ENCODE measurements around the gene POLD3.
"Not testable (repeated sequence)": the region's sequence is repeated elsewhere in the genome, so short reads cannot be mapped to it uniquely, and the experiment has no call there.

The POLD3 gene

DNA sequence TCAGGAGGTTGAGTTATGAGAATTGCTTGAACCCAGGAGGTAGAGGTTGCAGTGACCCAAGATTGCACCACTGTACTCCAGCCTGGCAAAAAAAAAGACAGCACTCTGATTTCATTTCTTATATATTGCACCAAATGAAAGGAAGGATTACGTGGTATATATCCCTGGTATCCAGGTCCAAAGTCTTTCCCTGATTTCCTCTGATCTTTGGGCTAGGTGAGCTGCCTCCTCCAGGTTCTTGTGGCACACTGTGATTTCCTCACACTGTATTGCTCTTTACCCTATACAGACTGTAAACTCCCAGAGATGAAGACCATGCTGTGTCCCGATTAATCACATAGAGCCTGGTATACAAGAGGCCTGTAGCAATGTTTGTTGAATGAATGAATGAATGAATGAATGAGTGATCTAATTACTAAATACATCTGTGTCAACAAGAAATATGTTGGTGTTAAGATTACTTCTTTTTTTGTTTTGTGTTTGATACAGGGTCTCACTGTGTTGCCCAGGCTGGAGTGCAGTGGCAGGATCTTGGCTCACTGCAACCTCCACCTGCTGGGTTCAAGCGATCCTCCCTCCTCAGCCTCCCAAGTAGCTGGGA, 9.3 kb upstream of the POLD3 start:
- DNase-seq: no peak

- DNase-seq: not testable (repeated sequence)
Measured at GRCh38 chr11:74590492-74590891, 1.9 kb upstream of the POLD3 start.

DNA sequence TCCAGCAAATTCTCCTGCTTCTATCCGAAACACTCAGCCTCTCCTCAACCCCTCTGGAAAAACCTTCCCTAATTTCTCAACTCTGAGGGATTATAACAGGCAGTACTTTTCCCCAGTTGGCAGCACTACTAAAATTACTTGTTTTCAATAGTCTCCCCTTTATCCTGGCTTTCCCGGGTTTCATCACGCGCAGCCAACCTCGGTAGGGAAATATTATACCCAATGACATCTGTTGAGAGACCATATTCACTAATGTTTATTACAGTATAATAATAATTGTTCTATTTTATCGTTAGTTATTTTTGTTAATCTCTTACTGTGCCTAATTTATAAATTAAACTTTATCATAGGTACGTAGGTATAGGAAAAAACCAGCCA, 330 bp upstream of the POLD3 start:
- DNase-seq: no peak

DNA sequence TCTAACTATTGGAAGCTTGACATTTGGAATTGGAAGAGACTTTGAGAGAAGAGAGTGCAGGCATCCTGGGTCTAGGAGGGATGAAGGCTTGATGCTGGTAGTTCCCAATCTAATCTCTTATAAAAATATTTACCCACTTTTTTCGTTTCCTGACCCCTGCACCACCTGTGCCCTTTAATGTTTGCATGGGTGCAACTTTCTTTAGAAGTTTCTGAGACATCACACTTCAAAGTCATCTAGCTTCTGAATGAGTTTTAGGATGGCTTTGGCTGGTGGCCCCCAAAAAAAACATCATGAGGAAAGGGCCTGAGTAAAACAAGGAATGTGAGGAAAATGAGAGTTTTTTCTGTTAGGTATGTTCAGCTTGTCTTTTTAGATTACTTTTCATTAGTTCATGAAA, 1.1 kb downstream of the POLD3 start:
- no peak for DNase-seq

GRCh38 chr11:74602637-74603556, 10.5 kb downstream of the POLD3 start:
- no peak for DNase-seq

- no peak for DNase-seq
Measured at GRCh38 chr11:74603845-74604244, 11.5 kb downstream of the POLD3 start.

DNA sequence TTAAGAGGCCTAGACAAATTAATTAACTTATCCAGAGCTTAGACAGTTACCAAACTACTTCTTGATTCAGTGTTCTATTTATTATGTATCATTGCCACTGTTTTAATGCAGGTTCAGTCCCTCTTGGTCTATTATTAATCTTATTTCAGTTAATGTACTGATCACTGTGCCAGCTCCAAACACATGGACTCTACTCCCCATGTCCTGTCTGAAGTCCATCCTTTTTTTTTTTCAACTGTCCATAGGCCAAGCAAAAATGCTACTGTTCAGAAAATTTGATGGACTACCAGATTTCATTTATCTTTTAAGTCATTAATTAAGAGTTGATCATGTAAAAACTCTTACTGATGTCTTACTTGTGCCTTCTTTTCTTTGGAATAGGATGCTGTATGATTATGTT, 11.9 kb downstream of the POLD3 start:
- DNase-seq: no peak

- no peak for DNase-seq
Measured at GRCh38 chr11:74605403-74605802, 13.0 kb downstream of the POLD3 start.

DNA sequence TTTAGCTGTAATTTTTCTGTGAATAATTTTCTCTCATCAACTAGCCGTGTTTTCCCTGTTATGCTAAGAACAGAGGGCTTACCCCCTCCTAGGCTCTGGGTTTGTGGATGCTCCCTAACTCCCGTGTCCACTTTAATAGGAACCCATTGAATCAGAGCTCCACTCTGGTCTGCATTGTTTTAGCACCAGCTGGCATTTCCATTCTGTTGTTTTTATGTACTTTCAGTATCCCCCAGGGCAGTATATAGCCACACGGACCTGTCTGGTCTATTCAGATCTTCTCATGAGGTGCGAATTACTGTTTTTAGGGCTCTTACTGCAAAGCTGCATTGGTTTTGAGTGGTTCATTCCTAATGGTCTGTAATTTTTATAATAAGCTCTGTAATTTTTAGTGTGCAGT, 16.0 kb downstream of the POLD3 start:
- no peak for DNase-seq

DNA sequence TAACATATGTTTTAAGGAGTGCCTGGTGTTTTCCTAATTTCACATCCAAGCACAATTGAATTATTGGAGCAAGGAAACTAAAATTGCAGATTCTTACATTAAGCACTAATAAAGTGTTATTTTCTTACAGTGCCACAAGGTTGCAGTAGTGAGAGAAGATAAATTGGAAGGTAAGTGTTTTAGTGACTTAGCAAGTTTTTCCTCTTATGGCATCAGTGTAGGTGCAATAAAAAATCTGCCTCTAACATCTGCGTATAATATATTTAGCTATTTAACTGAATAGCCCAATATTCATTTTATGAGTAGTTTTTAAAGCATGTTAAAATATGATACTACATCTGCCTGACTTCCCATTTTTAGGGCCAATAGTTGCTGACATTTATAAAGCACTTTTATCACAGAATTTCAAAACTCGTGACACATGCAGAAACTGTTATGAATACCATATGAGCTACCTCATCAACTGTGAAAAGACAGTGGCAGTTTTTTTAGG, 19.0 kb downstream of the POLD3 start:
- DNase-seq: no peak

DNA sequence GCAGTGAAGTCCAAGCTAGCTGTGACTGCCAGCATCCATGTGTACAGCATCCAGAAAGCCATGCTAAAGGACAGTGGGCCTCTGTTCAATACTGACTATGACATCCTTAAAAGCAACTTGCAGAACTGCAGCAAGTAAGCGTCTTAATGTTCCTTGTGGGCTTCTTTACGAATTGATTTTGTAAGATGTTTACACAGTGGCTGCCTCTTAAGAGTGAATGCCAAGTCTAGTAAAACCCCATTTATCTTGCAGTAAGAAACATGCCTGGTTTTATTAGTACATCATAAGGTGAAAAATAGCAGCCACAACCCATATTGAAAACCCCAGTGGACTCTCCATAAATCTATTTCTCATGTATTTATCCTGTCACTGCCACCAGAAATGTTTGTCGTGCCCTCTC, 20.5 kb downstream of the POLD3 start:
- DNase-seq: no peak

- no peak for DNase-seq
Measured at GRCh38 chr11:74615311-74615710, 22.9 kb downstream of the POLD3 start.

- no peak for DNase-seq
Measured at GRCh38 chr11:74615988-74616387, 23.6 kb downstream of the POLD3 start.

DNA sequence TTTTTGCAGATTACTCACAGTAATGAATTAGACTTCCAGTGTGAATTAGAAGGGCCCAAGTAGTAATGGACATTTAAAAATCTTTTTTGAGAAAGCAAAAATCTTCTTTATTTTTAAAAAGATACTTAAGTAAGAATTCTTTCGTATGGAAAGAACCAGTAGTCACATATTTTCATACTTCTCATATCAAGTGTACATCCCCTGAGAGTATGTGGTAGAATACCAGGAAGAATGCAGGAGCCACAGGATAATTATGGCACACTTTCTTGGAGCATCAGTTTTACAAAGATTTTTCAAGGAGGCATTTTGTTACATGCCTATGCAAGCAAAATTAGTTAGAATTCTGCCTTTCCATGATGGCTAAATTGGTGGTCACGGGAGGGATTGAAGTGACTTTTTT, 28.1 kb downstream of the POLD3 start:
- DNase-seq: no peak

GRCh38 chr11:74626130-74626529, 33.7 kb downstream of the POLD3 start:
- no peak for DNase-seq

- DNase-seq: no peak
Measured at GRCh38 chr11:74626604-74627003, 34.2 kb downstream of the POLD3 start.

DNA sequence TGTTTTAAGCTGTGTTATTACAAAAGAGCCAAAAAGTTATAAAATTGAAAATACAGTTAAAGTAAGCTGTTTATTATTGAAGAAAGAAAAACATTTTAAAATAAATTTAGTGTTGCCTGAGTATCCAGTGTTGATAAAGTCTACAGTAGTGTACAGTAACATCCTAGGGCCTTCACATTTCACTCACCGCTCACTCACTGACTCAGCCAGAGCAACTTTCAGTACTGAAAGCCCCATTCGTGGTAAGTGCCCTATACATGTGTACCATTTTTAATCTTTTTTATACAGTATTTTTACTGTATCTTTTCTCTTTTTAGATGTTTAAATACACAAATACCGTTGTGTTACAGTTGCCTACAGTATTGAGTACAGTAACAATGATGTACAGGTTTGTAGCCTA, 35.0 kb downstream of the POLD3 start:
- DNase-seq: no peak

DNA sequence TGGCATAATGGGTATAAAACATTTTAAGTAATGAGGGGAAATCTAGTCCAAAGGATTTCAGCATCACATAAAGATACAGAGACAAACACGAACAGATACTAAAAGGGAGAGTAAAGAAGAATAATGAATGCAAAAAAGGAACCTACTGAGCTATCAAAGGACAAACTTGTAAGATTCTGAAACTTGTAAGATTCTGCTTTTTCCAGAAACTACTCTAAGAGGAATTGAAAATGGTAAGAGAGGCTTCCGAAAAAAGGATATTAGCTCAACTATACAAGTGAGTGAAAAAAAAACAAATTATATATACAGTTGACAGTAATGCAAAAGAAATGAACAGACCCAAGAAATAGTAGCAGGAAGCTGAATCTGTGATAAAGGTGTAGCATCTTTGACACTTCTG, 37.7 kb downstream of the POLD3 start:
- no peak for DNase-seq

DNA sequence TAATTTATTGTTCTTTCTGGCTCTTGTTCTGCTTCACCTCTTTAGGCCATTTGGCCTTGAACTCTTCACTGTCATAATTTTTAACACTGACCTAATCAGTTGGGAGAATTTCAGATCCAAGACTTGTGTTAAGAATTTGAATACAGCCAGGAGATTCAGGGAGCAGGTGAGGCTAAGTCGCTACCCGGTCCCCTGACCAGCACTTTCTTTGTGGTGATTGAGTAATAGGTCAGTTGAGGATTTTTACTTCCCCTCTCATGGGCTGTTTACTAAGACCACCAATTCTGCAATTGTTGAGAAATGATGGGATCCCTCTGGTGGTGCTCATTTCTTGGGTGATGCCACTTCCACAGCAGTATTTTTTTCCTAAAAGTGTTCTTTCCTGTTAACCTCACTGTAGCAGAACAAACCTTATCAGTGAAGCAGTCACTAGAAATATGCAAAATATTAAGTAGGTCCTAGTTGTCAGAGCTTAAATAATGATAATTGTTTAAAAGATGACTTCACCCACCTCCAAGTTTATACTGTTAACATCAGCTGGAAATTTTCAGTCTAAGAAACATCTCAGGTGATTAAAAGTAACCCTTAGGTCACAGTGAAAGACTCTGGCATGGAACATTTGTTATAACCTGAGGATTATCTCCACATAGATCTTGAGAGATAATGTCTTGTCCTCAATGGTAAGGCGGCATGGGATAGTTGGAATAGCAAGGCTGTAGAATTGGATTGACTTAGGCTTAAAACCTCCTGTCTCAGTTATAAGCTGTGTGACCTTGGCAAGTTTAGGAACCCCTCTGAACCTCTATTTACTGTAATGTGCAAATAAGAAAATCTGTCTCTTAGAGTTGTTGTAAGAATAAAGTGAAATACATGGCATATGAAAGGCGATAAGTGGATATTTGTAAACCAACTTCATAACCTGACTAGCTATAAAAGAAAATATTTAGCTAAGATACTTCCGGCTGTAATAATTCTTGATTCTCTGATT, 41.3 kb downstream of the POLD3 start:
- DNase-seq: no peak

DNA sequence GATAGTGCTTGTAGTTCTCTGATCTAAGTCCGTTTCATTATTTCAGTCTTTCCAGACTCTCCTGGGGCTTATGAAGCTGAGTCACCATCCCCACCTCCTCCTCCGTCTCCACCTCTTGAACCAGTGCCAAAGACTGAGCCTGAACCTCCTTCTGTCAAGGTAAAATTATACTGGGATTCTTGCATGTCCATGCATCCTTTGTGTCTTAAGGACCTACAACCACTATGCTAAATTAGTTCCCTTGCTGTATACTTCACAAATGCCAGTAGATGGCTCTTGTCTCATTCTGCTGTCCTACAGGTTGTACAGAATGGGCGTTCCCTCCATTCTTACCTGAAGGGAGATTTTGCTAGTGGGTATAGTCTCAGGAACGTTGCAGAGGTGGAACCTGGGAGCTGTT, 42.2 kb downstream of the POLD3 start:
- DNase-seq: no peak

DNA sequence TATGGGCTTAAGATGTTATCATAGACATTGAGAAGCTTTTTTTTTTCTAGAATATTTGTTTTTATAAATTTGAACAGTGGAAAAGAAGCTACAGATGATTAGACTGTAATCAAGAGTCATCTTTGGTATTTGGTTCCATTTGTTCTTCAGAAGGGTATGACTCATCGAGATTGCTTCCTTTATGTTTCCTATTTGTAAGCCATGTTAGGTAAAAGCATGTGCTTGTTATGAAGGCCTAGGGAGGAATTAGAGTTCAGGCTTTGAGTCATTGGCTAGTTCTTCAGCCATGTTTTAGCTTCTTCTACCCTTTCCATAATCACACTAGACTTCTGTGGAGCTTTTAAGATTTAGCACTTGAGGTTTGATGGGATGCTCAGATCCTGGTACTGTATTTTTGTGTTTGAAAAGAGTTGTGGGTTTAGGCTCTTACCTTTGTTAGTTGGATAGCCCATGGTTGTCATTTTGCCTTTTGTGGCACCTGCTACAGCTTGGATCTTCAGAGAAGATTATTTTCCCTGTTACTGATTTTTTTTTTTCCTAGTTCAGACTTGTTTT, 44.3 kb downstream of the POLD3 start:
- DNase-seq: no peak

DNA sequence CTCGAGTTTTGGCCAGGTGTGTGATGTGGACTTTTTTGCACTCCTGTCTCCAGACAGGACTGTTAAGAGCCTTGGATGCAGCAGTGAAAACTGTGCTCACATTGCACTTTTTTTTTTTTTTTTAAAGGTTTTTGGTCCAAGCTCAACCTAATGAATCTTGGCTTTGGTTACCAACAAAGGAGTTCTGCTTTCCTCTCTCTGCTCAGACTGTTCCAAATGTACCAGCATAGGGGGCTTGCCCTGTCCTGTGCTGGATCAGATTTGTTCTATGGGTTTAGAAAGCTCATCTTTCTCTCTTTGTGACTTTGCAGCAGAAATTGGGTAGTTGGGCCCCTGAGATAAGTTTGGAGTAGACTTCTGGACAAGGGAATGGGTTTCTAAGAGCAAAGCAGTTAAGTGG, 45.3 kb downstream of the POLD3 start:
- DNase-seq: no peak

- DNase-seq: no peak
Measured at GRCh38 chr11:74638869-74639268, 46.5 kb downstream of the POLD3 start.

Measured in stimulated activated CD4-positive, alpha-beta T cell treated with anti-CD3 and anti-CD28 coated beads, Interleukin-4, amount 100 ng/mL, for 24 hours (primary cell).